Stomach smooth muscle (tissue), 2 donors: Measurements from ENCODE around the gene EMC9.

Experiments
- H3K27ac ChIP-seq: one replicate; pipeline ENCODE4 v1.7.0; 2013; ENCODE audit warnings: mild to moderate bottlenecking, low read length, inconsistent platforms
- H3K27me3 ChIP-seq, 2 donors: one replicate each; pipeline ENCODE4 v1.7.0; 2013; ENCODE audit warnings: low read length in 2 of 2; ENCODE audit not compliant: insufficient read depth in 2 of 2, control insufficient read depth in 1 of 2
- H3K36me3 ChIP-seq, 2 donors: one replicate each; pipeline ENCODE4 v1.7.0; 2013; ENCODE audit warnings: low read length in 2 of 2; ENCODE audit not compliant: control insufficient read depth in 2 of 2, insufficient read depth in 2 of 2
- H3K4me1 ChIP-seq: one replicate; pipeline ENCODE4 v1.7.0; 2013; ENCODE audit warnings: low read length; ENCODE audit not compliant: control insufficient read depth, insufficient read depth
- H3K4me3 ChIP-seq, 2 donors: one replicate each; pipeline ENCODE4 v1.7.0; 2013; ENCODE audit warnings: low read length in 2 of 2
- H3K9ac ChIP-seq, 2 donors: one replicate each; pipeline ENCODE4 v1.7.0; 2013; ENCODE audit warnings: low read length in 2 of 2, mild to moderate bottlenecking in 1 of 2
- H3K9me3 ChIP-seq, 2 donors: one replicate each; pipeline ENCODE4 v1.7.0; 2013; ENCODE audit warnings: low read length in 2 of 2; ENCODE audit not compliant: control insufficient read depth in 2 of 2
- donor health status: healthy.
- donor health status: Pancreatic carcinoma.

Gene EMC9

DNA sequence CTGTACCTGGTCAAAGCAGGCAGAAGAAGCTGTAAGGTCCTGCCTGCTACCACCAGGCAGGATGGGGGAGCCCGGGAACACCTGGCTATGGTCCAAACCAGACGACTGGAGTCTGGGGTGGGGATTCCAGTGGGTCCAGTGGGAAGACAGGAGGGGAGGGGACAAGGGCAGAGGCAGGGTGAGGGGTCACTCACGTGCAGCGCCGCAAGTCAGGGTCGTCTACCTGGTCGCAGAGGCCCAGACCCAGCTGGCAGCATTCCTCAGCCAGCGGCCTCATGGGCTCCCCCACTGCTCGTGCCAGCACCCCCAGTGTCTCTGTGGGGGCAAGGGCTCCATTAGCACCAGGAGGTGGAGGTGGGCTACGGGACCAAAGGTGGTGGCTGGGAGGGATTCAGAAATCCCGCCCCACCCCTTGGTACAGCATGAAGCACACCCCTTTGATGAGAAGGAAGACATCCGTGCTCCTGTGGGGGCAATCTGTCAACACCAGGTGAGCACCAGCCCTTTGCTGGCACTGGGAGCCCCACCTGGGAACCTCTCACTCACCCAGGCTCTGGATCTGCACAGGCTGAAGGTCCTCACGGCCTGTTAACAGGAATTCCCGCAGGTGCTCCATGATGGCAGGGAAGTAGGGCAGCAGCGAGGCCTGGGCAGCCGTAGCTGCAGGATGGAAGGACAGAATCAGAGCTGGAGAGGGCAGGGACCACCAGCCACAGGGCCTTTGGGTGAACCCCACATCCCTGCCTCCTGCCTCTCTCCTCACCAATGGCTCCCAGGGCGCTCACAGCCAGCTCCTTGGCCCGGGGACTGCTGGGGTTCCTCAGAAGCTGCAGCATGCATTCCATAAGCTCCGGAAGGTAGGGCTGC is 42.9 kb upstream of the EMC9 start:
- H3K4me1 ChIP-seq, result peaks cover 21% of the 10 kb centered on the region
- H3K4me3 ChIP-seq, result no peak overlapping the region
- H3K9ac ChIP-seq, result no peak overlapping the region
- no peak overlapping the region for H3K27ac ChIP-seq
- no peaks in the 10 kb centered on the region for H3K9me3 ChIP-seq
- no peaks in the 10 kb centered on the region for H3K27me3 ChIP-seq
- H3K36me3 ChIP-seq, result peaks cover 43 to 54% of the 10 kb centered on the region in 2 donors

DNA sequence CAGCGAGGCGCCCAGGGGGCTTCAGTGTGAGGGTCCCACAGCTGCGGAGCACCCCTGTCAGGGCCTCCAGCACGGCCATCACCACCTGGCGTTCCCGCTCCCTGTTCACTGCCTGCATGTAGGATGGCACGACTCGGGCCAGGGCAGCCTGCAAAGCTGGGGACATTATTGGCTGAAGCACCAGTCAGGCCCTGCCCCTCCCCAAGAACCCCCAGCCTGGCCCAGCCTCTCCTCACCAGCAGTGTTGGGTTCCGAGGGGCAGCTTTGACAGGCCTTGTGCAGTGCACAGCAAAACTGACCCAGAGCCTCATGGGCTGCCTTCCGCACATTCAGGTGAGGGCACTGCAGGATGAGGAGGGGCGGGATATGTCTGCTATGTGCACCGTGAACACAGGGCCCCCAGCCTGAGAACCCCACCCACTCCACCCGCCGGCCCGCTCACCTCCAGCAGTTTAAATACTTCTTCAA is 41.7 kb upstream of the EMC9 start:
- Histone ChIP-seq H3K9ac (no peak overlapping the region), H3K27me3 (no peaks in the 10 kb centered on the region), H3K27ac (no peak overlapping the region), H3K9me3 (no peaks in the 10 kb centered on the region), H3K4me1 (peaks cover 14% of the 10 kb centered on the region), H3K4me3 (no peak overlapping the region), H3K36me3 (peaks cover 43 to 60% of the 10 kb centered on the region in 2 donors)

DNA sequence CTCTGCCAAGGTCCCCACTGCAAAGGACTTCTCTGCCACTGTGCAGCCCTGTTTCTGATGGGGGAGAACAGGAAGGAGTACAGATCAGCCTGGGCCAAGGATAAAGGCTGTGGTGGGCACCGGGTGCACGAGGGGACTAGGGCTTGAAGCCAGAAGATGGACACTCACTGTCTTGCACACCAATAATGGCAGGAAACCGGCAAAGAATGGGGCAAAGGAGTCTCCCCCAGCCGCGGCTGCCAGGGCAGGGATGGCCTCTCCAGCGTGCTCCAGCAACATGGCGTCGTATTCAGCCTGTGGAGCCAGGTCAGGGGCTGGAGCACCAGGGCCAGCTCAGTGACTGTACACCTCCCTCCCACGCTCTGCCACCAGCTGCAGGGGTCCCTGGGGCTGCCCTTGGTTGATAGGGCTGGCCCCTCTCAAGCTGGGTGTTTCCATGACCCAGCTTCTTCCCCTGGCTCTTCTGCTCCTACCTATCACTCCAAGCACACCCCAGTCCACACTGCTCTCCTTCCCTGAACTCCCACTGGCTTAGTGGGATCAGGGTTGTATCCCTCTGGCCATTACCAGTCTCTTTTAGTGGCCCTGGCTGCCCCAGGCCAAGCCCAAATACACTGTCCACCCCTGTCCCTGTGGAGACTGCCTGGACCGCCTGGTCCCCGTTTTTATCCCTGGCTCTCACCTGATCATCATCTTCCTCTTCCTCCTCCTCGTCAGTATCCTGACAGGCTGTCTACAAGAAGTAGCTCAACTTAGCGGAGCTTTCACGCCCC is 40.9 kb upstream of the EMC9 start:
- H3K4me1 ChIP-seq, result peaks cover 6% of the 10 kb centered on the region
- no peak overlapping the region for H3K27ac ChIP-seq
- no peaks in the 10 kb centered on the region for H3K27me3 ChIP-seq
- no peak overlapping the region for H3K9ac ChIP-seq
- peaks cover 43 to 60% of the 10 kb centered on the region in 2 donors for H3K36me3 ChIP-seq
- no peaks in the 10 kb centered on the region for H3K9me3 ChIP-seq
- H3K4me3 ChIP-seq, result no peak overlapping the region

DNA sequence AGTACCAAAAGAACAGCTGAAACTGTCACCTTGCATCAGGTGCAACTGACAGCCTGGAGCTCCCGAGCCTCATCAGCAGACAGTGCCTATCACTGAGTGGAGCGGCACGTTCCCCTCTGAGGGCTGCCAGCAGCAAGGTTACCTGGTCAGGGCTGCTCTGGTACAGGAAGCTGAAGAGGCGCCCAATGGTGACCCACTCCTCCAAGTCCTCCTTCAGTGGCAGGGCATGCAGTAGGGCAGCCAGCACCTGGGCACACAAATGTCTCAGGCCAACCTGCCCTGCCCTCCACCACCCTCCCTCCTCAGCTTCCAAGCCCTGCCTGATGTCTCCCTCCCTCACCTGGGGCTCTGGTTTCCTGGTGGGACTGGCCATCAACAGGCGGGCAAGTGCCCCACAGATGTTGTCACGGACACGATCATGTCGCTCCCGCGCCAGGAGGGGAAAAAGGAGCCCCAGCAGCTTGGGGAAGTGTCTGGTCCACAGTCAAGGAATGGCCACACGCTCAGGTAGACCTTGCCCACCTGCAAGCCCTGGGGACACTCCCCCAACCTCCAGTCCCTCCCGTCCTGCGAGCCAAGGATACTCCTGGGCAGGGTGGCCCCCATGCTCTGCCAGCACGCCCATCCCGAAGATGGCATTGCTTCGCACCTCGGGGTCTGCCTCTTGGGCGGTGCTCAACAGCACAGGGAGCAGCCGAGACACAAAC is 40.1 kb upstream of the EMC9 start:
- Histone ChIP-seq H3K4me3 (no peak overlapping the region), H3K36me3 (peaks cover 40 to 55% of the 10 kb centered on the region in 2 donors), H3K9ac (no peak overlapping the region), H3K27me3 (no peaks in the 10 kb centered on the region), H3K9me3 (no peaks in the 10 kb centered on the region), H3K4me1 (peaks cover 6% of the 10 kb centered on the region), H3K27ac (peak overlapping the region; percentile 76)

DNA sequence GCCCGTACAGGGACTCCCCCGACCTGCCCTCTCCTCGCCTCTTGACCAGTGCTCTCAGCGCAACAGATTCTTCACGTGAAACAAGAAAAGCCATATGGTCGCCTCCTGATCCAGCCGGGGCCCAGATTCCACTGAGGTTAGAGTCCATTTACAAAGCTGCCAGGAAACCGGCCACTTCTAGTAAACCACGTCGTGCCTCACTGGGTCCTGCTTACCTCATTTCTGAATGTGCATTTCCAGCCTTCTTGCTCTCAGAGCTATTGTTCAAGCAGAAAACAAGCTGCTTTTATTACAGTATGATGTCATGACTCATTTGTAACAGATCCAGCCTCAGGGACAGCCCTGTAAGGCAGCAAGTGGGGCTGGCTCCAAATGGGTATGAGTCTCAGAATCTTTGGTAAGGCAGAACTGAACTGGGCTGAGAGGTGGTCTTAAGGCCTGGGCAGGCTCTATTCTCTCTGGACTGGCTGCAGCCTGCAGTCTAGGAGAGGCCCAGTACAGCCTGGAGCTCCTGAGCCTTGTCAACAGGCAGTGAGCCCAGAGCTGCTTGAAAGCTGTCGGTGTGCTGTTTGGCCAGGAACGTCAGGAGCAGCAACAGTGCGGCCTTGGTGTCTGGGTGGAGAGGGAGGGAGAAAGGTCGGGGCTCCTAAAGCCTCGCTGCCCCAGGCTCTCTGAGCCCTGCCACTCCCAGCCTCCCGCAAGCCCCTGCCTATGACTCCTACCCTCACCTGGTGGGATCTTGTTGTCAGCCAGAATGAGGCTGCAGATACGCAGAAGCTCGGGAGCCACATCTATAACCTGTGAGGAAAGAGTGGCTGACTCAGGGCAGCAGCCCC is 38.8 kb upstream of the EMC9 start:
- Histone ChIP-seq H3K4me1 (peaks cover 6% of the 10 kb centered on the region), H3K9me3 (no peaks in the 10 kb centered on the region), H3K9ac (peak overlapping the region; percentile 29 to 40), H3K27me3 (no peaks in the 10 kb centered on the region), H3K36me3 (peaks cover 28 to 43% of the 10 kb centered on the region in 2 donors), H3K4me3 (no peak overlapping the region), H3K27ac (peak overlapping the region; percentile 76)

DNA sequence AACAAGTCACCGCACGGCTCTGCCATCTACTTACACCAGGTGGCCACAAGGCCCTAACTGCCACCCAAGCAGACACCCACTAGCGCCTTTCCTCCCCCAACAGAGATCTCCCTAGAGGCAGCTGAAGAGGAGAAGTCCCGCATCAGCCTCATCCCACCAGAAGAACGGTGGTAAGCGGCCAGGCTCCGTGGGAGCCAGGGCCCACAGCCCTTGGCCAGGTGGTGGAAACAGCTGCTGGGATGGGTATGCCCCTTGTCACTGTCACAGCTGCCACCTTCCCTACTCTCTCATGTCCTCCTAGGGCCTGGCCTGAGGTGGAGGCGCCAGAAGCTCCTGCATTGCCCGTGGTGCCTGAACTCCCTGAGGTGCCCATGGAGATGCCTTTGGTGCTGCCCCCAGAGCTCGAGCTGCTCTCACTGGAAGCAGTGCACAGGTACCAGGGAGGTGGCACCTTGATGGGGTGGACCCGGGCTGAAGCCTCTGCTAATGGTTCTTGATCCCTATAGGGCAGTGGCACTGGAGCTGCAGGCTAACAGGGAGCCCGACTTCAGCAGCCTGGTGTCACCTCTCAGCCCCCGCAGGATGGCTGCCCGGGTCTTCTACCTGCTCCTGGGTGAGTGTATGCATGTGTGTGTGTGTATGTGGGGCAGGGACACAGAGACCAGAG is 38.0 kb upstream of the EMC9 start:
- peaks cover 21 to 37% of the 10 kb centered on the region in 2 donors for H3K36me3 ChIP-seq
- peak overlapping the region; percentile 5 to 40 for H3K9ac ChIP-seq
- H3K9me3 ChIP-seq, result no peaks in the 10 kb centered on the region
- no peak overlapping the region for H3K4me3 ChIP-seq
- H3K4me1 ChIP-seq, result peaks cover 6% of the 10 kb centered on the region
- no peaks in the 10 kb centered on the region for H3K27me3 ChIP-seq
- peak overlapping the region; percentile 76 for H3K27ac ChIP-seq

DNA sequence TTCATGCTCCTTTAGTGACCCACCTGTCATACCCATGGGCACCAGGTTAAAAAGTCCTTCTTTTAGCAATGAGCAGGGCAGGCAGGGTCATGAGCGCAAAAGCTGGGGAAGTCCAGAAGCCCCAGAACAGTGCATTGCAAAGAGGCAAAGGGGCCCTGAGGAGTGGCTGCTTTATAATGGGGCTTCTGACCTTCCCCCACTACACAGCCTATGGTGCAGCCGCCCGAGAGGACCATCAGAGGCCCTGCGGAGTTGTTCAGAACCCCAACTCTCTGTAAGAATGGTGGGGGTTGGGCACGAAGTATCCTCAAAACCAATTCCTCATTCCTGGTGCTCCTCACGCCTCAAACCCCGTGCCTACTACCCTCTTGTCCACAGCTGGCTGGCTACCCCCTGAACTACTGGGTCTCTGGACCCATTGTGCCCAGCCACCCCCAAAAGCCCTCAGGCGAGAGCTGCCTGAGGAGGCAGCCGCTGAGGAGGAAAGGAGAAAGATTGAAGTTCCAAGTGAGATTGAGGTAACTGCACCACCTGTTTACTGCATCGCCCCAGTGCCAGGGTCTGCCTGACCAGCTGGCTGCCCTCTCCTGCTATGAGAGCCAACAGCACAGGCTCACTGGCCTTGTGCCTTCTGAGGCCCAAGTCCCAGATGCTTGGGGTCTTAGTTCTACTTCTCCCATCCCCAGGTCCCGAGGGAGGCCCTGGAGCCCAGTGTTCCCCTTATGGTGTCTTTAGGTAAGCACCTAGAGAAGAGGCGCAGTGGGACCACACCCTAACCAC is 37.2 kb upstream of the EMC9 start:
- Histone ChIP-seq H3K27me3 (no peaks in the 10 kb centered on the region), H3K4me1 (peaks cover 6% of the 10 kb centered on the region), H3K9me3 (no peaks in the 10 kb centered on the region), H3K36me3 (peaks cover 17 to 31% of the 10 kb centered on the region in 2 donors), H3K27ac (peak overlapping the region; percentile 76), H3K4me3 (no peak overlapping the region), H3K9ac (no peak overlapping the region)

DNA sequence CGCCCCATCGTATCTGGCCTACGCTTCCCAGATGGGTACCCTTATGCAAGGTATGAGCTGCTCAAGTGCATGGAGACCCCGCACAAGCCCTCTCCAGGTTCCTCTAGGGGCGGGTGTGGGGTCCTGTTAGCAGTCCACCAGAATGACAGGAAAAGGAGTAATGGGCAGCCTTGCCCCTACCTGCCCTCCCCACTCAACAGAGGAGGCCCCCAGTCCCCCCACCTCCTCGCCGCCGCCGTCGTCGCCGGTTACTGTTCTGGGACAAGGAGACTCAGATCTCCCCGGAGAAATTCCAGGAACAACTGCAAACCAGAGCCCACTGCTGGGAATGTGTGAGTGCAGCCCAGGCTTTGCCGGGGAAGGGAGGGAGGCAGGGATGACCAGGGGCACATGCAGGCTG is 36.5 kb upstream of the EMC9 start:
- H3K9me3 ChIP-seq, result no peaks in the 10 kb centered on the region
- H3K4me1 ChIP-seq, result peaks cover 9% of the 10 kb centered on the region
- H3K36me3 ChIP-seq, result peaks cover 13 to 27% of the 10 kb centered on the region in 2 donors
- no peak overlapping the region for H3K9ac ChIP-seq
- no peak overlapping the region for H3K4me3 ChIP-seq
- H3K27ac ChIP-seq, result no peak overlapping the region
- no peaks in the 10 kb centered on the region for H3K27me3 ChIP-seq

DNA sequence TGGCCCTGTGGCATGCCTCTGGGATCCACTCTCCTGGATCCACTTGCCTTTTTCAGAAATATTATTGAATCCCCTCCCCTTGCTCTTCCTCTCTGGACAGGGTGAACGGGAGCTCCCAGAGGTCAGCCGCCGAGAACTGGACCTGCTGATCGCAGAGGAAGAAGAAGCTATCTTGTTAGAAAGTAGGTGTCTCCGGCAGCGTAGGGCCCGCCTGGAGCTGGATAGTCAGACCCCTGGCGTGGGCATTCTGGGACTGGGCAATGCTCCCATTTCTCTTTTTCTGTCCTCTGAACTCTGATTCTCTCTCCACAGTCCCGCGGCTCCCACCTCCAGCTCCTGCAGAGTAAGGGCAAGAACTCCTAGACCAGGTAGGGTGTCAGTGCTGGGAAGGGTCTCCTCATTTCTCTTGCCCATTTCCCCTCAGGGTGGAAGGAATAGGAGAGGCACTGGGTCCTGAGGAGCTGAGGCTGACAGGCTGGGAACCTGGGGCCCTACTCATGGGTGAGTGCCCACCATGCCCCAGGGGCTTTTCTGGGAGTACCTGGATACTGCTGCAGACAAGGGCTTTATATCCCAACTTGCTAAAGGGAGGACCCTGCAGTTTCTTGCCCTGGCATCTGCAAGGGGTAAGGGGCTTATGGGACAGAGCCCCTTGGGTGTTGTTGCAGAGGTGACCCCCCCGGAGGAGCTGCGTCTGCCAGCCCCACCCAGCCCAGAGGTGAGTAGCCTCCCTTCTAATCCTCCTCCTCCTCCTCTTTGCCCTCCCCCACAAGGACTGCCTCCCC is 35.8 kb upstream of the EMC9 start:
- peaks cover 12% of the 10 kb centered on the region for H3K4me1 ChIP-seq

More for the DNA sequence above, 35.8 kb upstream of the EMC9 start:
- Histone ChIP-seq H3K27me3 (no peaks in the 10 kb centered on the region), H3K9me3 (no peaks in the 10 kb centered on the region), H3K9ac (no peak overlapping the region), H3K36me3 (peaks cover 10 to 22% of the 10 kb centered on the region in 2 donors), H3K4me3 (no peak overlapping the region), H3K27ac (no peak overlapping the region)
